ENCODE results near the gene PKP4. TPM values are rescaled to one million over a fixed set of nuclear protein-coding genes. Genes with fewer than 3 reads are reported as not detected.

The PKP4 gene
- polyA plus RNA-seq, 1 experiment = 24.9 TPM

DNA sequence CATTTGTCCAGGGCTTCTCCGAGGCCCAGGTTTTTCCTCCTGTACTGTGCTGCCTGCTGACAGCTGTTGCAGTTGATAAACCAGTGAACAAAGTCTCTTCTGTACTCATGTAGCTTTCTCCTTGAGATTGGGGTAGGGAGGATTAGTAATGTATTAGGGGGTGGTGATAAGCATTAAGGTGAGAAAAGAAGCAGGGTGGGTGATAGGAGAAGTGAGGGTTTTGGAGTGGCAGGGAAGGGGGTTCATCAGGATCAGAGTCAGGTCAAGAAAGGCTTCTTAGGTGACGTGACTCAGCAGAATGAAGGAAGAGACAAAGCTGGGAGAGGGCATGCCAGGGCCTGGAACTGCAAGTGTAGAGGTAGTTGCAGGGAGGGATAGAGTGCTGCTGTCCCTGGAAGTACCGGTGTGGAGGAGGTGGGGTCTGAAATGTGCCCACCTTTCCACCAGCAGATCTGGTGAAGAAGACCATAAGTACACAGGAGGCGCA is 48.7 kb downstream of the PKP4 start:
- CTCF ChIA-PET = no interaction called here
- Histone ChIP-seq H3K9me3 (ENCODE audit: control insufficient read depth, insufficient read depth, low read length) (no peaks in the 10 kb centered on the region), H3K27ac (ENCODE audit: low read depth, low read length) (no peak overlapping the region), H3K27me3 (ENCODE audit: control insufficient read depth, insufficient read depth, low read length) (no peaks in the 10 kb centered on the region), H3K4me3 (ENCODE audit: low read depth, low read length) (no peak overlapping the region)
- TF ChIP-seq, protein P1, sequence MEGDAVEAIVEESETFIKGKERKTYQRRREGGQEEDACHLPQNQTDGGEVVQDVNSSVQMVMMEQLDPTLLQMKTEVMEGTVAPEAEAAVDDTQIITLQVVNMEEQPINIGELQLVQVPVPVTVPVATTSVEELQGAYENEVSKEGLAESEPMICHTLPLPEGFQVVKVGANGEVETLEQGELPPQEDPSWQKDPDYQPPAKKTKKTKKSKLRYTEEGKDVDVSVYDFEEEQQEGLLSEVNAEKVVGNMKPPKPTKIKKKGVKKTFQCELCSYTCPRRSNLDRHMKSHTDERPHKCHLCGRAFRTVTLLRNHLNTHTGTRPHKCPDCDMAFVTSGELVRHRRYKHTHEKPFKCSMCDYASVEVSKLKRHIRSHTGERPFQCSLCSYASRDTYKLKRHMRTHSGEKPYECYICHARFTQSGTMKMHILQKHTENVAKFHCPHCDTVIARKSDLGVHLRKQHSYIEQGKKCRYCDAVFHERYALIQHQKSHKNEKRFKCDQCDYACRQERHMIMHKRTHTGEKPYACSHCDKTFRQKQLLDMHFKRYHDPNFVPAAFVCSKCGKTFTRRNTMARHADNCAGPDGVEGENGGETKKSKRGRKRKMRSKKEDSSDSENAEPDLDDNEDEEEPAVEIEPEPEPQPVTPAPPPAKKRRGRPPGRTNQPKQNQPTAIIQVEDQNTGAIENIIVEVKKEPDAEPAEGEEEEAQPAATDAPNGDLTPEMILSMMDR (IDR thresholded peaks at IDR 0.05; ENCODE audit: low read depth, low read length) = no peak
- DNase-seq (ENCODE audit: low read depth, low spot score) = no peak
- POLR2A ChIA-PET = no interaction called here

DNA sequence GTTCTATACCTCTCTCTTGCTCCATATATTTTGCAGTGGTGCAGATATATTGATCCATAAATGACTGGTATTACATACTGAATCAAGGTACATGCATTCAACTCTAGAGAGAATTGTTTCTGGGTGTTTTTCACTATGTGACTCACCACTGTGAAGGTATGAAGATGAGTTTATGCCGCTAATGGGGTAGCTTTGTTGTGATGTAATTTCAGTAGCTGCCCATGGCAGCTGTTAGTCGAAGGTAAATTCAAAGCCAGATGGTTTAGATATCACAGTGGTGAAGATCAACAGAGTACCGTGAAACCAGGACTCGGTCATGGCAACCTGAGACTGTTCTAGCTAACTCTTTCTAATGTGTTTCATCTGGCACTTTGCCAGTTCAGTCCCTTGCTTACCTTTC is 50.4 kb downstream of the PKP4 start:
- Histone ChIP-seq H3K27ac (ENCODE audit: low read depth, low read length) (no peak overlapping the region), H3K27me3 (ENCODE audit: control insufficient read depth, insufficient read depth, low read length) (no peaks in the 10 kb centered on the region), H3K9me3 (ENCODE audit: control insufficient read depth, insufficient read depth, low read length) (no peaks in the 10 kb centered on the region), H3K4me3 (ENCODE audit: low read depth, low read length) (no peak overlapping the region)
- DNase-seq (ENCODE audit: low read depth, low spot score) = no peak
- TF ChIP-seq, protein P1 (IDR thresholded peaks at IDR 0.05; ENCODE audit: low read depth, low read length) = no peak
- ChIA-PET CTCF (no interaction called here), POLR2A (no interaction called here)

DNA sequence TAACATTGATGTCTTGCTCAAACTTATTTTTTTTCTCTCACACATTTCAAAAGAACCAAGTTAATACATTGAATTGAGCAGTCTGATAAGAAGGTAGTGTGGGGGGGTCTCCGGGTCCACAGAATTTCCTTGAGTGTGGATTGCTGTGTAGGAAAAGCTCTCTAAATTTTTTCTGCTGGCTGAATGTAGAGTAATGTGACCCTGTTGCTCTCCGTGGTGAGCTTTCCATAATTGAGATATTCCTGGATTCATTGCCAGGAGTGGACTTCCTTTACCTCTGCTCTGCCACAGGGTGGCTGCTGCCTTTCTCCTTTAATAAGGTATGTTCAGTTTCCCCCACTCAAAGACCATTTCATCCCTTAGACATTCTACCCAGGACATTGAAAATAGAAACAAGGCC is 50.9 kb downstream of the PKP4 start:
- no peaks in the 10 kb centered on the region for H3K27me3 ChIP-seq (ENCODE audit: control insufficient read depth, insufficient read depth, low read length)
- no peaks in the 10 kb centered on the region for H3K9me3 ChIP-seq (ENCODE audit: control insufficient read depth, insufficient read depth, low read length)
- TF ChIP-seq, protein P1 (IDR thresholded peaks at IDR 0.05; ENCODE audit: low read depth, low read length) = no peak
- H3K27ac ChIP-seq (ENCODE audit: low read depth, low read length) = no peak overlapping the region
- no peak overlapping the region for H3K4me3 ChIP-seq (ENCODE audit: low read depth, low read length)
- CTCF ChIA-PET = no interaction called here
- POLR2A ChIA-PET = no interaction called here
- no peak for DNase-seq (ENCODE audit: low read depth, low spot score)

DNA sequence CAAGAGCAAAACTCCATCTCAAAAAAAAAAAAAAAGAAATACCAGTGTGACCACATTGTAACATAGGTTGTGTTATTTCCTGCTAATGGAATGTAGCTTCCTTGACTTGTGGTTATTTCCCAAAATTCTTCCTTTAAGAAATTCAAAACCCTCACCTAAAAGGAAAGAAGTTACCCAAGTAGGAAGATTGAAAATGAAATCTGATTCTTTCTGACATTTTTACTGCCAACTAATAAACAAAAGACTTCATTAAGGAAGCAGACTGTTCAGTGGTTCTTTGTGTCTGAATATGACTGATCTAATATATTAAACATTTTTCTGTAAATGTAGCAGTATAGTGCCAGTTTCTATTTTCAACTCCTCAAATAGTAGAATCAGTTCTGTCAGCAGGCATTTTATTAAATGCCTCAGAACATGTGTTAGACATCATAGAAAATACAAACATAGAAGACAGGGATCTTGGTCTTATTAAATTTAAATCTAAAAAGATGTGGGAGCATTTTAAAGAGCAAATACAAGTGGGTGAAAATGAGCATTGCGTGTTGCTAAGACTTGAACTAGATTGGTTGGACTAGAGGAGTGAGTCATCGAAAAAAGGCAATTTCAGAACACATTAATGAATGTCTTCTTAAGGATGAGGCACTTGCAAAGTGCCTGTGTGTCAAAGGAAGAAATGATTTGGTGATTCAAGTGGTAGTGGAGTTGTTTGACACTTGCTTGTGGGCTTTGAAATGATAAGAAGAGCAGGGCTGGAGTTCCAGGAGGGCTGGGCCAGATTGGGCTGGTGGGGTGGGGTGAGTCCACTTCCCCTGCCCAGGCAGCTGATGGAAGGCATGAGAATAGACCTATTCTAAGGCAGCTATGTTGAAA is 53.4 kb downstream of the PKP4 start:
- Histone ChIP-seq H3K9me3 (ENCODE audit: control insufficient read depth, insufficient read depth, low read length) (no peaks in the 10 kb centered on the region), H3K27me3 (ENCODE audit: control insufficient read depth, insufficient read depth, low read length) (no peaks in the 10 kb centered on the region), H3K27ac (ENCODE audit: low read depth, low read length) (no peak overlapping the region), H3K4me3 (ENCODE audit: low read depth, low read length) (no peak overlapping the region)
- POLR2A ChIA-PET = interaction anchor here (0.6 to 1.2 kb wide), 2 partner anchors 29 to 223 kb away, joined by 3 to 4 read pairs; no protein-coding TSS in a partner anchor
- CTCF ChIA-PET = interaction anchor here (0.7 kb wide), 1 partner anchor 32 kb away, joined by 4 read pairs; no protein-coding TSS in a partner anchor
- TF ChIP-seq, protein P1 (IDR thresholded peaks at IDR 0.05; ENCODE audit: low read depth, low read length) = no peak
- DNase-seq (ENCODE audit: low read depth, low spot score) = no peak

- Histone ChIP-seq H3K27ac (ENCODE audit: low read depth, low read length) (no peak overlapping the region), H3K4me3 (ENCODE audit: low read depth, low read length) (no peak overlapping the region), H3K27me3 (ENCODE audit: control insufficient read depth, insufficient read depth, low read length) (no peaks in the 10 kb centered on the region), H3K9me3 (ENCODE audit: control insufficient read depth, insufficient read depth, low read length) (no peaks in the 10 kb centered on the region)
- POLR2A ChIA-PET = no interaction called here
- DNase-seq (ENCODE audit: low read depth, low spot score) = no peak
- TF ChIP-seq, protein P1 (IDR thresholded peaks at IDR 0.05; ENCODE audit: low read depth, low read length) = no peak
- CTCF ChIA-PET = no interaction called here
Measured at GRCh38 chr2:158510887-158511286, 54.1 kb downstream of the PKP4 start.

Data from AG04450 (cell line).